SU-DHL-6 (cell line): ENCODE results near the gene C13orf46.

Source experiments
- H2AFZ ChIP-seq: fragments of 200-600 bp; sonication (generic); 2 replicates; pipeline ENCODE4 v1.6.1; 2014; ENCODE audit warnings: low read depth, mild to moderate bottlenecking, moderate library complexity, mixed read lengths, antibody characterized with exemption, low read length; ENCODE audit not compliant: severe bottlenecking
- H3F3A ChIP-seq: fragments of 200-600 bp; shearing (Covaris generic); 2 replicates; pipeline ENCODE4 v1.6.0; 2016; ENCODE audit warnings: antibody characterized with exemption, mild to moderate bottlenecking; ENCODE audit not compliant: insufficient read depth
- H3K27ac ChIP-seq: fragments of 200-600 bp; sonication (generic); 2 replicates; pipeline ENCODE4 v1.5.1; 2016; ENCODE audit warnings: low read depth, mild to moderate bottlenecking, low read length, moderate library complexity, mixed read lengths
- H3K27me3 ChIP-seq: fragments of 200-600 bp; sonication (generic), shearing (Covaris generic); 2 replicates; pipeline ENCODE4 v1.6.0; 2014; ENCODE audit warnings: mild to moderate bottlenecking, low read length
- H3K36me3 ChIP-seq: fragments of 200-600 bp; sonication (generic); 2 replicates; pipeline ENCODE4 v1.6.1; 2014; ENCODE audit warnings: mild to moderate bottlenecking, low read length, mixed read lengths
- H3K4me2 ChIP-seq: fragments of 300-600, 200-600 bp; shearing (Covaris generic), sonication (generic); 2 replicates; pipeline ENCODE4 v1.6.0; 2014; ENCODE audit warnings: low read length, low read depth, mild to moderate bottlenecking; ENCODE audit not compliant: poor library complexity, severe bottlenecking
- H3K4me3 ChIP-seq: fragments of 200-600 bp; sonication (generic); 2 replicates; pipeline ENCODE4 v1.5.1; 2014; ENCODE audit warnings: antibody characterized with exemption, low read length, mild to moderate bottlenecking, mixed read lengths; ENCODE audit not compliant: insufficient read depth, poor library complexity, severe bottlenecking
- H3K79me2 ChIP-seq: fragments of 200-600 bp; sonication (generic); 2 replicates; pipeline ENCODE4 v1.6.1; 2014; ENCODE audit warnings: mild to moderate bottlenecking, low read length, moderate library complexity; ENCODE audit not compliant: insufficient read depth
- H3K9ac ChIP-seq: fragments of 200-600 bp; sonication (generic); 2 replicates; pipeline ENCODE4 v1.7.0; 2014; ENCODE audit warnings: mild to moderate bottlenecking, low read length
- H3K9me2 ChIP-seq: fragments of 200-600 bp; sonication (generic); replicated peaks from 2 replicates; pipeline ENCODE4 v1.6.1; 2014; ENCODE audit warnings: low read length; ENCODE audit not compliant: insufficient read depth
- H3K9me3 ChIP-seq: fragments of 200-600 bp; sonication (generic); 2 replicates; pipeline ENCODE4 v1.6.1; 2014; ENCODE audit warnings: low read length, mixed read lengths; ENCODE audit not compliant: insufficient read depth
- H4K20me1 ChIP-seq: fragments of 200-600 bp; sonication (generic); 2 replicates; pipeline ENCODE4 v1.6.1; 2014; ENCODE audit warnings: low read depth, mild to moderate bottlenecking, antibody characterized with exemption, low read length, moderate library complexity, mixed read lengths
- EZH2phosphoT487 ChIP-seq: fragments of 200-600 bp; sonication (generic), shearing (Covaris generic); conservative IDR thresholded peaks from 2 replicates; pipeline ENCODE4 v1.6.1; 2018; ENCODE audit warnings: mild to moderate bottlenecking, antibody characterized with exemption, low read length, moderate library complexity, mixed read lengths
- TF ChIP-seq, protein P1 (sequence below): fragments of 200-600 bp; sonication (generic); IDR thresholded peaks from one replicate; pipeline ENCODE4 v1.5.1; 2017; ENCODE audit warnings: antibody characterized with exemption, mild to moderate bottlenecking, low read length, moderate library complexity; ENCODE audit not compliant: insufficient read depth, poor library complexity, severe bottlenecking

C13orf46 gene

GRCh38 chr13:114013952-114014629 is 40.2 kb upstream of the C13orf46 start:
- H3F3A ChIP-seq: no peaks in the 10 kb centered on the region
- no peaks in the 10 kb centered on the region for H3K9me3 ChIP-seq
- H3K9me2 ChIP-seq: no peaks in the 10 kb centered on the region
- H3K36me3 ChIP-seq: no peaks in the 10 kb centered on the region
- H3K9ac ChIP-seq: no peak overlapping the region
- H2AFZ ChIP-seq: no peak overlapping the region
- no peak overlapping the region for H3K4me3 ChIP-seq
- H3K27me3 ChIP-seq: no peaks in the 10 kb centered on the region
- TF ChIP-seq, protein P1, sequence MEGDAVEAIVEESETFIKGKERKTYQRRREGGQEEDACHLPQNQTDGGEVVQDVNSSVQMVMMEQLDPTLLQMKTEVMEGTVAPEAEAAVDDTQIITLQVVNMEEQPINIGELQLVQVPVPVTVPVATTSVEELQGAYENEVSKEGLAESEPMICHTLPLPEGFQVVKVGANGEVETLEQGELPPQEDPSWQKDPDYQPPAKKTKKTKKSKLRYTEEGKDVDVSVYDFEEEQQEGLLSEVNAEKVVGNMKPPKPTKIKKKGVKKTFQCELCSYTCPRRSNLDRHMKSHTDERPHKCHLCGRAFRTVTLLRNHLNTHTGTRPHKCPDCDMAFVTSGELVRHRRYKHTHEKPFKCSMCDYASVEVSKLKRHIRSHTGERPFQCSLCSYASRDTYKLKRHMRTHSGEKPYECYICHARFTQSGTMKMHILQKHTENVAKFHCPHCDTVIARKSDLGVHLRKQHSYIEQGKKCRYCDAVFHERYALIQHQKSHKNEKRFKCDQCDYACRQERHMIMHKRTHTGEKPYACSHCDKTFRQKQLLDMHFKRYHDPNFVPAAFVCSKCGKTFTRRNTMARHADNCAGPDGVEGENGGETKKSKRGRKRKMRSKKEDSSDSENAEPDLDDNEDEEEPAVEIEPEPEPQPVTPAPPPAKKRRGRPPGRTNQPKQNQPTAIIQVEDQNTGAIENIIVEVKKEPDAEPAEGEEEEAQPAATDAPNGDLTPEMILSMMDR: no peak
- no peak for TF ChIP-seq EZH2phosphoT487
- no peak overlapping the region for H3K4me2 ChIP-seq
- no peaks in the 10 kb centered on the region for H3K79me2 ChIP-seq
- H3K27ac ChIP-seq: no peak overlapping the region
- no peaks in the 10 kb centered on the region for H4K20me1 ChIP-seq

DNA sequence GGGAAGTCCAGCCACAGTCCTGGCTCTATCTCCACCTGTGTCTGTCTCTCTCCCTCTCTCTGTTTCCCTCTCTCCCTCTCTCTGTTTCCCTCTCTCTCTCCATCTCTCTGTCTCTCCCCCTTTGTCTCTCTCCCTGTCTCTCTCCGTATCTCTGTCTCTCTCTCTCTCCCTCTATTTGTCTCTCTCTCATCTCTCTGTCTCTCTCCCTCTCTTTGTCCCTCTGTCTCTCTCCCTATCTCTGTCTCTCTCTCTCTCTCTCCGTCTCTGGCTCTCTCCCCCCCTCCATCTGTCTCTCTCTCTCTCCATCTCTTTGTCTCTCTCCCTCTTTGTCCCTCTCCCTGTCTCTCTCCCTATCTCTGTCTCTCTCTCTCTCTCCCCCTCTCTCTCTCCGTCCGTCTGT is 39.5 kb upstream of the C13orf46 start:
- Histone ChIP-seq H4K20me1 (no peaks in the 10 kb centered on the region), H2AFZ (no peak overlapping the region), H3F3A (no peaks in the 10 kb centered on the region), H3K79me2 (no peaks in the 10 kb centered on the region), H3K27me3 (no peaks in the 10 kb centered on the region), H3K36me3 (no peaks in the 10 kb centered on the region), H3K9me3 (no peaks in the 10 kb centered on the region), H3K4me2 (no peak overlapping the region), H3K9me2 (no peaks in the 10 kb centered on the region), H3K9ac (no peak overlapping the region), H3K4me3 (no peak overlapping the region), H3K27ac (no peak overlapping the region)
- TF ChIP-seq, protein P1: no peak
- no peak for TF ChIP-seq EZH2phosphoT487

DNA sequence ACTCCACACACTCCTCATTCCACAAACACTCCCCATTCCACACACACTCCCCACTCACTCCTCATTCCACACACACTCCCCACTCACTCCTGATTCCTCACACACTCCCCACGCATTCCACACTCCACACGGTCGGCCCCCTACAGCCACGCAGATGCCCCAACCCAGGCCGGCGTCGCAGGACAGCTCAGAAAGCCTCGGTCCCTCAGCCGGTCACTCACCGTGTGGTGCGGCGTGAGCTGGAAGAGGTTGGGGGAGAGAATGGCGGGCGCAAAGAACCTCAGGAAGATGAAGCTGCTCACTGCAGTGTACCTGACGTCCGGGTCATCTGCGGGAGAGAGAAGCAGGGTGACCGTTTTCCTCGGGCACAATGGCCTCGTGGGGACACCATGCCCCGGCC is 39.0 kb upstream of the C13orf46 start:
- H3K27ac ChIP-seq: no peak overlapping the region
- no peaks in the 10 kb centered on the region for H3F3A ChIP-seq
- no peak overlapping the region for H3K4me3 ChIP-seq
- no peak overlapping the region for H3K4me2 ChIP-seq
- H3K79me2 ChIP-seq: no peaks in the 10 kb centered on the region
- TF ChIP-seq, protein P1: no peak
- no peak for TF ChIP-seq EZH2phosphoT487
- H3K36me3 ChIP-seq: no peaks in the 10 kb centered on the region
- H3K9ac ChIP-seq: no peak overlapping the region
- no peaks in the 10 kb centered on the region for H3K9me3 ChIP-seq
- no peaks in the 10 kb centered on the region for H3K27me3 ChIP-seq
- H3K9me2 ChIP-seq: no peaks in the 10 kb centered on the region
- no peaks in the 10 kb centered on the region for H4K20me1 ChIP-seq
- H2AFZ ChIP-seq: no peak overlapping the region
